SK-N-SH treated with all-trans-retinoic acid at 6 μM for 48 hours (cell line): ENCODE measurements around the gene GLI2.

Experiments used
- BACH2 ChIP-seq: fragments of 250-450 bp; sonication (Bioruptor Pico); IDR thresholded peaks from 2 replicates; pipeline ENCODE4 v1.9.0; 2021; ENCODE audit warnings: mild to moderate bottlenecking, borderline replicate concordance
- ESRRG ChIP-seq: fragments of 250-450 bp; sonication (Bioruptor Pico); IDR thresholded peaks from 2 replicates; pipeline ENCODE4 v1.6.1; 2021; ENCODE audit warnings: mild to moderate bottlenecking
- GLIS3 ChIP-seq: fragments of 250-450 bp; sonication (Bioruptor Pico); IDR thresholded peaks from 2 replicates; pipeline ENCODE4 v1.5.0; 2020; ENCODE audit warnings: mild to moderate bottlenecking, moderate library complexity
- OSR1 ChIP-seq: fragments of 250-450 bp; sonication (Bioruptor Pico); IDR thresholded peaks from 2 replicates; pipeline ENCODE4 v1.8.0; 2022; ENCODE audit warnings: moderate library complexity, mild to moderate bottlenecking, inconsistent platforms
- PPARA ChIP-seq: fragments of 250-450 bp; sonication (Bioruptor Pico); IDR thresholded peaks from 2 replicates; pipeline ENCODE4 v1.5.0; 2020; ENCODE audit warnings: mild to moderate bottlenecking, borderline replicate concordance
- TCF4 ChIP-seq: fragments of 250-450 bp; sonication (Bioruptor Pico); IDR thresholded peaks from 2 replicates; pipeline ENCODE4 v1.8.0; 2021; ENCODE audit warnings: mild to moderate bottlenecking, moderate library complexity, borderline replicate concordance
- TOX ChIP-seq: fragments of 250-450 bp; sonication (Bioruptor Pico); IDR thresholded peaks from 2 replicates; pipeline ENCODE4 v1.8.0; 2021; ENCODE audit warnings: mild to moderate bottlenecking, moderate library complexity, borderline replicate concordance
- ZFP3 ChIP-seq: fragments of 250-450 bp; sonication (Bioruptor Pico); IDR thresholded peaks from 2 replicates; pipeline ENCODE4 v1.5.0; 2020; ENCODE audit warnings: mild to moderate bottlenecking, moderate library complexity
- ZFP30 ChIP-seq: fragments of 450-650 bp; formaldehyde crosslinking; IDR thresholded peaks from 2 replicates; pipeline ENCODE4 v1.5.0; 2022; ENCODE audit warnings: mild to moderate bottlenecking, moderate library complexity
- ZNF565 ChIP-seq: fragments of 450-650 bp; formaldehyde crosslinking; conservative IDR thresholded peaks from 2 replicates; pipeline ENCODE4 v1.5.0; 2020; ENCODE audit warnings: low read depth, mild to moderate bottlenecking, moderate library complexity
- ZNF70 ChIP-seq: fragments of 450-650 bp; formaldehyde crosslinking; IDR thresholded peaks from 2 replicates; pipeline ENCODE4 v1.5.0; 2020; ENCODE audit warnings: mild to moderate bottlenecking, moderate library complexity
- ZNF8 ChIP-seq: fragments of 450-650 bp; formaldehyde crosslinking; IDR thresholded peaks from 2 replicates; pipeline ENCODE4 v1.5.0; 2020; ENCODE audit warnings: mild to moderate bottlenecking, moderate library complexity
- TF ChIP-seq, protein P1 (sequence below): fragments of 250-450 bp; sonication (Bioruptor Pico); IDR thresholded peaks from 2 replicates; pipeline ENCODE4 v1.5.1; 2020; ENCODE audit warnings: low read depth, mild to moderate bottlenecking, moderate library complexity
- TF ChIP-seq, protein P2 (sequence below): fragments of 250-450 bp; sonication (Bioruptor Pico); IDR thresholded peaks from 2 replicates; pipeline ENCODE4 v1.8.0; 2020; ENCODE audit warnings: mild to moderate bottlenecking, moderate library complexity, borderline replicate concordance

DNA sequence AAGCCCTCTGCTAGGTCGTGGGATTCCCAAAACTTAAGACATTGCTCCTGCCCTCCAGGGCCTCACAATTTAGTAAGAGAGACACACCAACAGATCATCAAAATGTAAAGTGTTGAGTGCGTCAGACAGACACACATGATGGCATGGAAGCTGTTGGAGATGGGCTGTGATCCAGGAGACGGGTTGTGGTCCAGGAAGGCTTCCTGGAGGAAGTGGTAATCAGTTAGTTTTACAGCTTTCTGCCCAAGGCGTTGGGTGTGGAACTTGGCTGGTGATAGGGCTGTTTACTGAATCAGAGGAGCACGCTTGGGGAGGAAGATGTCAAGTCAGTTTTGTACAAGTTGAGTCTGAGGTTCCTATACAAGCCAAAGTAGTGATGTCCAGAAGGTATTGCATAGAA lies 24.0 kb upstream of the GLI2 start:
- TF ChIP-seq BACH2 (no peak), GLIS3 (CRISPR knock-in tag) (no peak), ZNF70 (no peak), OSR1 (CRISPR knock-in tag) (no peak), ZFP30 (no peak), TCF4 (no peak), TOX (CRISPR knock-in tag) (no peak), PPARA (CRISPR knock-in tag) (no peak), ZNF8 (no peak), ESRRG (CRISPR knock-in tag) (no peak), ZFP3 (CRISPR knock-in tag) (no peak), ZNF565 (CRISPR knock-in tag) (no peak)
- TF ChIP-seq, protein P1, sequence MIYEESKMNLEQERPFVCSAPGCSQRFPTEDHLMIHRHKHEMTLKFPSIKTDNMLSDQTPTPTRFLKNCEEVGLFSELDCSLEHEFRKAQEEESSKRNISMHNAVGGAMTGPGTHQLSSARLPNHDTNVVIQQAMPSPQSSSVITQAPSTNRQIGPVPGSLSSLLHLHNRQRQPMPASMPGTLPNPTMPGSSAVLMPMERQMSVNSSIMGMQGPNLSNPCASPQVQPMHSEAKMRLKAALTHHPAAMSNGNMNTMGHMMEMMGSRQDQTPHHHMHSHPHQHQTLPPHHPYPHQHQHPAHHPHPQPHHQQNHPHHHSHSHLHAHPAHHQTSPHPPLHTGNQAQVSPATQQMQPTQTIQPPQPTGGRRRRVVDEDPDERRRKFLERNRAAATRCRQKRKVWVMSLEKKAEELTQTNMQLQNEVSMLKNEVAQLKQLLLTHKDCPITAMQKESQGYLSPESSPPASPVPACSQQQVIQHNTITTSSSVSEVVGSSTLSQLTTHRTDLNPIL: no peak
- TF ChIP-seq, protein P2, sequence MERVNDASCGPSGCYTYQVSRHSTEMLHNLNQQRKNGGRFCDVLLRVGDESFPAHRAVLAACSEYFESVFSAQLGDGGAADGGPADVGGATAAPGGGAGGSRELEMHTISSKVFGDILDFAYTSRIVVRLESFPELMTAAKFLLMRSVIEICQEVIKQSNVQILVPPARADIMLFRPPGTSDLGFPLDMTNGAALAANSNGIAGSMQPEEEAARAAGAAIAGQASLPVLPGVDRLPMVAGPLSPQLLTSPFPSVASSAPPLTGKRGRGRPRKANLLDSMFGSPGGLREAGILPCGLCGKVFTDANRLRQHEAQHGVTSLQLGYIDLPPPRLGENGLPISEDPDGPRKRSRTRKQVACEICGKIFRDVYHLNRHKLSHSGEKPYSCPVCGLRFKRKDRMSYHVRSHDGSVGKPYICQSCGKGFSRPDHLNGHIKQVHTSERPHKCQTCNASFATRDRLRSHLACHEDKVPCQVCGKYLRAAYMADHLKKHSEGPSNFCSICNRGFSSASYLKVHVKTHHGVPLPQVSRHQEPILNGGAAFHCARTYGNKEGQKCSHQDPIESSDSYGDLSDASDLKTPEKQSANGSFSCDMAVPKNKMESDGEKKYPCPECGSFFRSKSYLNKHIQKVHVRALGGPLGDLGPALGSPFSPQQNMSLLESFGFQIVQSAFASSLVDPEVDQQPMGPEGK (CRISPR knock-in tag): no peak
